NCI-H2227 (cell line): ENCODE measurements around the gene DDAH1.
"Not testable (repeated sequence)": the region's sequence is repeated elsewhere in the genome, so short reads cannot be mapped to it uniquely, and the experiment has no call there.

ENCODE experiments used
- DNase-seq: peaks from one replicate; lab custom pipeline; 2025; ENCODE audit not compliant: unreplicated experiment; lab: John Stamatoyannopoulos, UW

Gene DDAH1

DNA sequence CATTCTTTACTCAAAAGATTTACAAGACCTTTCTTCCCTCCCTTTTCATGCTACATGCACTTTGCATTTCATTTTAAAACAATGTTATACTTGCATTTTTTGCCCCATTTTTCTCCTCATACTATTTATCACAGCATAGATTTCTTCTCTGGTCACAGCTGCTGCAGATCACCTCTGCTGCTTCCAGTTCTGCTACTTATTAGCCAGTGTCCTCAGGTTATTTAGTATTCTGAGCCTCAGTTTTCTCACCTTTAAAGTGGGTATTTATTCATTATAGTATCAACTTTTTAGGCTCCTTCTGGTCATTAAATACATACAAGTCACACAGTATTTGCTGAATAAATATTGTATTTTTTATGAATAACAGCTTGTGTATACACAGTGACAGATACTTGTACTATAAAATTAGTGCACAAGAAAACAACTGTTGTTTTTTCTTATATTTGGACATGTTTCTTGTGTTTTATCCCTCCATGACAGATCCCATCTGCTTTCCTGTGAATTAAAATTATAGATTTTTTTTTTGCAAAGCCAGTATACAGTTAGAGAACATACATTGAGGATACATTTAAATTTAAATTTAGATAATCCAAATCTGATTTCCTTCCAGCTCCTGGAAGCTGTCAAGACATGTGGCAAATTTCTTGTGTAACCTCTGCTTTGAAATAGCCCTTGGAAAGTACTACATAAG lies 103.2 kb downstream of the DDAH1 start:
- no peak for DNase-seq

DNA sequence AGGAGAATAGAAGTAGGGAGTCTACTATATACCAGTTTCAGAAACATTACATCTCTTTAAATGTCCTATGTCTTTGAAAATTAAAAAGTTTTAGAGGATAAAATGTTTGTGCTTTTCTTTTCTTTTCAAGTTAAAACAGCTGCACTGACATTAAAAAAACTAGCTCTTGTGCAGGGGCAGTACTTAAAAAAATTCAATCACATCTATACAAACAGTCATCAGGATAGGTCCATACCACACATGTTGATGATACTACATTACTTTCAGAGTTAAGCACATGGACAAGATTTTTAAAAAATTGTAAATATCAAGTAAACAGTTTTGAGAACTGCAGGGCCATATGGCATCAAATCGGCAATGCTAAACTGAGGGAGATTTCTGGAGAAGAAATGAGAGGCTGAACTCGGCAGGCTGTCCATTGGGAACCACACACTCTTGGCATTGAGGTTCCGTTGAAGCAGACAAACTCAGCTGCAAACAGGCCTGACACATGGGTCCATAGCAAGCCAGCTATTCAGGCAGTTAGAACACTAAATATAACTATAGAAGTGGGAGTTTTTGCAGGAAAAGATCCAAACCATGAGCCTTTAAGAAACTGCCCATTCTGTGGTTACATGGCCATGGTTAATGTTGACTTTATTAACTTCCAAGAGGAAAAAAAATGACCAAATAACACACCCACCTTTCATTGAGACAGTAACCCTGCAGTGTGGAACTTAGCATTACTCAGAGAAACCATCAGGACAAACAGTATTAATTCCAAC lies 104.0 kb downstream of the DDAH1 start:
- no peak for DNase-seq

DNA sequence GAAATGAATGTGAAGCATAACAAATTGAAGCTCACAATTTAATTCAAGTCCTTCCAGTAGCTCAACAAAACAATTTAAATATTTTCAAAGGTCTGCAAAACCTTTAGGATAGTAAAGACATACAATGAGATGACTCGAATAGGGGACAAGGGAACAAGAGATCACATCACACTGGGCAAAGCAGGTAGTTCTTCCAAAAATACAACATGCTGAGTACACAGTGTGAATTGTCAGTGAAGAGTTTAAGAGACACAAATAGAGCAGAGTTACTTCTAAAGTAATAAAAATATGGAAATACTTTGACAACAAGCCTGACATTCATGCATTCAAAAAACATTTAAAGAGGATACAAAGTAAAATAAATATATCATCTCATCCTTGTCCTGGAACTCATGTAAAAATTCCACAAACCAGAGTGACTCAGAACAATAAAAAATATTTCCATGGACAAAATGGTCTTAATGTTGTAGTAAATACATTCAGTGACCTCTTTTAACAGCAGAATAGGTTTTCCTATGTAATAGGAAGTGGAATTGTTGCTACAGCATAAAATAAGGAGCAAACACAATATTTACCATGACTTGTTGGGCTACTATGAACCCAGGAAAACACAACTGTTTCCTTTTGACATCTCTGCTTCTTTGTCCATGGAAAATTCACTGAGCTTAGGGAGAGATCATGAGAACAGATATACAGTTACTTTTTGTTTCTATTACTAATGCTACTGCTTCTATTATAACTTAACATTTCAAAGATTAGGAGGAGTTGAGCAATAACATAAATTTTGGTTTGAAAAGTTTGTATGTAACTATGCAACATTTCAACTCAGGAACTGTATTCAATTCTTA lies 104.9 kb downstream of the DDAH1 start:
- DNase-seq, result no peak

DNA sequence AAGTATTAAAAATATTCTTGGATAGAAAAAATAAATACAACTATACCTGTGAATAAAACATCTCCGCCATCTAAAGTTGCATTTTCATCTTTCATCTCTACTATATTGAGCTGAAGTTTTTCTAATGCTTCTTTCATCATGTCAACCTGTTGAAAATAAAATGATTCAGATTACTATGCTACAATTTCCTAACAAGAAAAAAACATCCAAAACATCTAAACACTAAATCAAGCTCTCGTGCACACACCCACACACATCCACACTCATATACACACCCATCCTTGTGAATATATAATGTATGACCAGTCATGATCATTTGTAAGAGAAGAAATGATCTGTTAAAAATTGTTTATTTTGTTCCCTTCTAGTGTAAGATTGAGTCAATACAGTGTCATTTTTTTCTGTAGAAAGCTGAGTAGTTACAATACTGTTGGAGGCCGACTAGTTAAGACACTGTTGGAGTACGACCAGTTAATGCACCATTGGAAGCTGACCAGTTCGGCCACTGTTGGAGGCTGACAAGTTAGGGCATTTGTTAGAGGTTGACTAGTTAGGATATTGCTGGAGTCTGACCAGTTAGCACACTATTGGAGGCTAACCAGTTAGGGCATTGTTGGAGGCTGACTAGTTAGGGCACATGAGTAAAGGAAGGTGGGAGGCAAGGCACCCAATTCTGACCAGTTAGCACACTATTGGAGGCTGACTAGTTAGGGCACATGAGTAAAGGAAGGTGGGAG lies 106.1 kb downstream of the DDAH1 start:
- no peak for DNase-seq

DNA sequence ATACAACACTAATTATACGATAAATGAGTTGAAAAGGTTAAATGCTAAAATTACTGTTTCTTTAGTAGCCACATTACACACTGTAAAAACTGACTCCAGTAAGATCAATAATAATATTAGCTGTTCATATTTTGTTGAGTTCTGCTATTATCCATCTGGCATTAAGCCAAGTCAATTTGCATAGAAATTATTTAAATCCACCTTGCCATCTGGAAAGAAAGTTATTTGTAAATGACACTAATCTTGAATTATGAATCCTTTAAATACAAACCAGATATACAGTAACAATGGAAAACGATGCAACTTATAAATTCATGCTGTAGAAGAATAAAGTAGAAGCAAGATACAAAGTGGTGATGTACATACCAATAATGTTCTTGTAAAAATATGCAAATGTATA lies 107.1 kb downstream of the DDAH1 start:
- no peak for DNase-seq

DNA sequence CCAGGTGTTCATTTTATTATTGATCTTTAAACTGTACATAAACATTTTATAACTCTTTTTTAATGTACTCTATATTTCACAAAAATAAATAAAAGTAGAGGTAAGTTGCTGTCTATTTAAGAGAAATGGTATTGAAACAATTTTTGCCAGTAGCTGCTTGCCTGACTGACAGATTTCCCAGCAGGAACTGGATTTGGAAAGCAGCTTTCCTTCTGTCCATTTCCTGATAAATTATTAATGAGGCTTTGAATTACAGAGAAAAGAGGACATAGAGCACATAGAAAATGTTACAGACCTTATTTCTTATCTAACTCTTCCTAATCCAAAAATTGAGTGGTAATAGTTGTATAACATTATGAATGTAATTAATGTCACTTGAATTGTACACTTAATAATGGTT lies 108.8 kb downstream of the DDAH1 start:
- no peak for DNase-seq

DNA sequence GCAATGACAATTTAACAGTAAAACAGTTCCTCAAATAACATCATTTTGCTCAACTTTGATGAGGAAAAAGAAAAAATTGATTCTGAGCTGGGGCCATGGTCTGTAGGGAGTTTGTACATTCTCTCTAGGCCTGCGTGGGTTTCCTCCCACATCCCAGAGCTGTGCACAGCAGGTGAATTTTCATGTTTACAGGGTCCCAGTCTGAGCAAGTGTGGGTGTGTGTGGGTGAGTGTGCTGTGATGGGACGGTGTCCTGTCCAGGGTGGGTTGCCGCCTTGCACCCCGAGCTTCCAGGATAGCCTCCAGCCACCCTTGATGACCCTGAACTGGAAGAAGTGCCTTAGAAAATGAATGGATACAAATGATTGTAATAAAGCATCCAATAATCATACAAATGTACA lies 112.9 kb downstream of the DDAH1 start:
- DNase-seq, result no peak

DNA sequence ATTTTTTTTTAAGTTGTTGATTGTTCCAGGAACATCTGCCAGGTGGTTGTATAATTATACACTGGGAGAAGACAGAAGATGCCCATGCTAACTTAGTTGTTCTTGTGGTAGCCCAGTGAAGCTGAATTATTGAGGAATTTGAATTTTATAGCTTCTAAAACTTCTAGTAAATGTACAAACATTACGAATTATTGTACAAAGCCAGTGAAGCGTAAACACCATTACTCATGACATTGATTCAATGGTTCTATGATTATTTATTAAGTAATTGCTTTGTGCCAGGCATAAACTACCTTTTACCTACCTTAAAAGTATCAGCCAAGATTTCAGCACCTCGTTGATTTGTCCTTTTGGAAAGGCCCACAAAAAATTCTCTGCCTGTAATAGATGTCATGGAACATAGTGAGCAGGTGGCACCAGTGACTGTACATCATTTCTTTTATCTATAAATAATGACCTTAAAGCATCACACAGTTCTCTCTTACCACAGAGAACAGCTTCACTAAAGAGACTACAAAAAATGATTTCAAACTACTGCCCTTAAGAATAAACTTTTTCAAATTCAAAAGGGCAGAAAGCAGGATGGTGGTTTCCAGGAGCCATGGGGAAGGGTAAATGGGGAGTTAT lies 113.6 kb downstream of the DDAH1 start:
- no peak for DNase-seq

DNA sequence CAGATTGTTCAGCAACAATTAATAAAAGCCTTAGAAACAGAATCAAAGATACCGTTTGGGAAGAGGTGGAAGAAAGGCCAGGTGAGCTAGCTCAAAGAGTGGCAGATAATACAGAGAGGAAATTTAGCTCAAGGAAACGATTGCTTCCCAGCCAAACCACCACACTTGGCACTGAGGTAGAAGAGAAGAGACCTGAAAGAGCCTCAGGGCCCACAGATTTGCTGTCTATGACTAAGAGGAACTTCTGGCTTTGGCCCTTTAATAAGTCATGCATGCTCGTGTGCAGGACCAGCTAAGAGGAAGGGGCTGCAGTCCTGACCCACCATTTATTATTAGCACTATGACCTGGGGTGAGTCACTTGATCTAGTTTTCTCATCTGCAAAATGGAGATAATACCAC lies 115.7 kb downstream of the DDAH1 start:
- DNase-seq, result no peak

DNA sequence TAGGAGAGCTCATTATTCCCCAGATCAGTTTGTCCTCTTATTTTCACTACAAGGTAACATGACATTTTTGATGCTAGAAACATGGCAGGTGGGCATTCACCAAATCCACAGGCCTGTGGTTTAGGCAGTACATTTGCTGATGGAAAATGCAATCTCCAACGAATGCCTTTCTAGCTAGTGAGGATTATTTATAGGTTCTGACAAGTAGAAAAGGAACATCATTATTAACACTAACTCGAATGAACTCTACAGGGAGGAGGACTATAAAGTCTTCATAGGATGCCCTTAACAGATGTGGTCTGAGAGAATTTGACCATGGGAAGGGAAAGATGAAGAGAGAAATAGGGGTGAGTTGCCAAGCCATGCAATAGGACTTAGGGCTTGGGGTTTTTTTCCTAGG lies 117.1 kb downstream of the DDAH1 start:
- DNase-seq, result no peak

DNA sequence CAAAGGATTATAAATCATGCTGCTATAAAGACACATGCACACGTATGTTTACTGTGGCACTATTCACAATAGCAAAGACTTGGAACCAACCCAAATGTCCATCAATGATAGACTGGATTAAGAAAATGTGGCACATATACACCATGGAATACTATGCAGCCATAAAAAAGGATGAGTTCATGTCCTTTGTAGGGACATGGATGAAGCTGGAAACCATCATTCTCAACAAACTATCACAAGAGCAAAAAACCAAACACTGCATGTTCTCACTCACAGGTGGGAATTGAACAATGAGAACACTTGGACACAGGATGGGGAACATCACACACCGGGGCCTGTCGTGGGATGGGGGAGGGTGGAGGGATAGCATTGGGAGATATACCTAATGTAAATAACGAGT lies 117.7 kb downstream of the DDAH1 start:
- not testable (repeated sequence) for DNase-seq

DNA sequence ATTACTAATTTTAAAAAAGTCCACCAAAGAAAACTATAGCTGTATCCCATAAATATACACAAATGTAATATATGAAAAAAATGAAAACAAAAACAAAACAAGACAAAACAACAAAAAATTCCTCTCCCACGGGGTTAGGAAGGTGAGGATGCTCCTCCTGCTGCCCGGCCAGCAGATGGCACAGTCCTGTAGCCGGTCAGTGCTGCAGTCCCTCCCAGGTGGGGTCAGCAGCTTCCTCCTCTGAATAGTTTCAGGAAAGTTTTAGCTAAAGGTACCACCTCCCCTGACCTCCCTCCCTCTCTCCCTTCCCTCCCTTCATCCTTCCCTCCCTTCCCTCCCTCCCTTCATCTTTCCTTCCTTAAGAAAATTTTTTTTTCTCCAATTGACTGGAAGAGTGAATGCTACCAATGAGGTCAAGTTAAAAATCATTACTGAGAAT lies 120.7 kb downstream of the DDAH1 start:
- DNase-seq, result no peak

DNA sequence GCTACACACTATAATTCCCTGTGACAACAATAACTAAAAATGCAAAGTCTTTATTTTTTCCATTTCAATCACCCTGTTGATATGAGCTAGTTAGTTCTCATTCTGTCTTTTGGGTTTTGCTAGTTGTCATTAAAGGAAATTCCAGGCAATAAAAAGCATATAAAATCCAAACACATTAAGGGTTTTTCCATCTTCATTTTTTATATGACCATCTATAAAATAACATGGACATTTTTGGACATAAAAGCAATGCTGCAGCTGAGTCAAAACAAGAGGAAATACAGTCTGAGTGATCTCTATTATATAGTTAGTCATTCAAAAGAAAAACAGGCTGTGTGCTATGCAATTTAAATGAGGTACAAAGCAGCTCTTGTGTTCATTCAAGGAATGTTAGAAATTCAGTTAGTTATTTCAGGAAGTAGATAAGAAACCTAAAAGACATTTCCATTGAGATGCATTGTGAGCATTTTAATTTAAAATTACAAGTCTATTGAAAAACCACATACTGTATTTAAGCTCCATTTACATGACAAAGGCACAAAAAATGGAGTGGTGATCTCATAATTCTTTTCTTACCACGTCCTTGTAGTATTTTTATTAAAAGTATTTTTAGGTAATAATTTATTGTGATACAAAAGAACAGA lies 121.2 kb downstream of the DDAH1 start:
- no peak for DNase-seq

DNA sequence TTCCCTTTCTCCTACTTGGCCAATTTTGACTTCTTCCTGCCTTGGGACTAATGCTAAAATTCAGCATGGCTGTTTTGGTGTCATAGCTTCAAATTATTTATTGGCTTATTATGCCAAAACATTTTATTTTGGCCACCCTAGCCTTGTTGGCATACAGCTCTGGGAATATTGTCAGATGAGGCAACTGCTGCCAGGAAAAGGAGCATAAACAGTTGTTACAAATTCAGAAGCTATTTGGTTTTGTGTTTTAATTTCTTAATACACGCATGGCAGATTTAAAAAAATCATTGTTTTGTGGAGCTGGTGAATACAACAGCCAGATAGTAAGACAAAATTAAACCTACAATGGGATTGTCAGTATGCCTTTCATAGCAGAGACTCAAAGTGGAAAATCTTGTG lies 121.7 kb downstream of the DDAH1 start:
- no peak for DNase-seq

DNA sequence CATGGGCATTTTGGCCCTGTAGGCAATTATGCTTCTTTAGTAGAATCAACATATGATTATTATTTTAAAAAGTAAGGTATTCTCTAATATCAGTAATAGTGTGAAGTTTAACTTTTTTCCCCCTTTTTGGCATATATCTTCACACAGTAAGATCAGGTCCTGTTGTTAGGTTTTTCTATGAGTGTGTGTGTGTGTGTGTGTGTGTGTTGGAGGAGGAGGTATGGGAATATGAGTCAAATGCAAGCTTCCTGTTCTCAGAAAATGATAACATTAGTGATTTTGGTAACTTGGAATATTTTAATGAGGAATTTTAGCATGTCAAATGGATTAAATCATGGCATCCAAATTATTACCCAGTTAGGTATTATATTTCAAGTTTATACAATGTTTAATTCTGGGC lies 122.8 kb downstream of the DDAH1 start:
- DNase-seq, result no peak

DNA sequence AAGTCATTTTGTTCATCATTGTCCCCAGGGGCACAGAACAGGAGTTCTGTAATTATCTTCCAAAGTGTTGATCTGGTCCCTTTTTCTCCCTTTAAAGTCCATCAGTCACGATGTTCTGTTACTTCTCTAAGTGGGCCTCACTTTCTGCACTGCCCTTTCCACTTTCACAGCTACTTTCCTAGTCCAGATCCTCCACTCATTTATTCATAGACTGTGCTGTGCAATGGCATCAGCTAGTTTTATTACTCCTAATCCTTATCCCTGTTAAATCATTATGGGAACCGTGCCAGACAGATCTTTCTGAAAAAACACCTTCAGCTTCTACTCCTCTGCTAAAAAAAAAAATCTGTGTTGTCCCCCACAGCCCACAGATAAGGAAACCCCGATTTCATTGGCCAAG lies 124.5 kb downstream of the DDAH1 start:
- no peak for DNase-seq

DNA sequence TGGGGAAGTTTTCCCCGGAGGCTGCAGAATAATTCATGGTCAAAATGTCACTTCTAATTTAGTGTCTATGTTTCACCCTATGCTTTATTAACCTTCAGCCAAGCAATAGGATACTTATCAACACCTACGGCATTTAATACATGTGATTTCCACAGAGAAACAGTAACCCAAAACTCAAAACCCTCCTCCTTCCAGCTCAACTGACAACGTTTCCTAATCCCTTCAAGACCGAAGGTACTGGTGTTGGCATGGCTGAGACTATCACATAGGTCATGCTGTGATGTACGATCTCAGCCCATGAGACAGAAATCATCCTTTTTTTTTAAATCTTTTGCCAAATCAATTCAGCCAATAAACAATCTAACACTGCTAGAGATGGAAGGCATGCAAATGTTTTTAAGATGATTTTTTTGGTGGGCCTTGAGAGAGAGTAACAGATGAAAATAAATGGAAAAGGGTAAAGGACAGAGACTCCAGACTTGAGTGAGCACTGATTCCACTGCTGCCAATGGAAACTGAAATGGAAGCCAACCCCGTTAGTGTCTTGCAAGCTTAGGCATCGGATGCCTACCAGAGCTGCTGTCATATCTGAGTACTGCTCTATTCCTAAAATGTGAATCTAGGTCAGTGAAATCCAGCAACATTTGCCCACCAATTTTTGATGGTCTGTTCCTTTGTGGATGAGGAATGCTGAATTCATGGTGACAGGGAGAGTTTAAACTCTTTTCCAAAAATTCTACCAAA lies 125.1 kb downstream of the DDAH1 start:
- DNase-seq, result no peak

DNA sequence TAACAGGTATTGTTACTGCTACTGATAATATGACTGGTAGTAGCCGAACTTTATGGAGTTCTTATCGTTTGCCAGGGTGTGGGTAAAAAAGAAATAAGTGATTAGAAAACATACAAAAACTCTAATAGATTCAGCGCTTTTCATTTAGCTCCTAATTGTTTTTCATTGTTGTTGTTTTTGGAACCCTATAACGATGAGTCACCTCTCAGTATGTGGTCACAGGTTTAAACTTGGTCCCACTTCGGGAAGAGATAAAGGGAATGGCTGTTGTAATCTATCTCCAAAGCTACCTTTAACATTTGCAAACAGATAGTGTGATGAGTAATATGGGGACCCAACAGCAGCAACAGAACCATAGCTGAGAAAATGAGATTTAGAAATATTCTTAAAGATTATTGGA lies 125.9 kb downstream of the DDAH1 start:
- DNase-seq, result no peak

DNA sequence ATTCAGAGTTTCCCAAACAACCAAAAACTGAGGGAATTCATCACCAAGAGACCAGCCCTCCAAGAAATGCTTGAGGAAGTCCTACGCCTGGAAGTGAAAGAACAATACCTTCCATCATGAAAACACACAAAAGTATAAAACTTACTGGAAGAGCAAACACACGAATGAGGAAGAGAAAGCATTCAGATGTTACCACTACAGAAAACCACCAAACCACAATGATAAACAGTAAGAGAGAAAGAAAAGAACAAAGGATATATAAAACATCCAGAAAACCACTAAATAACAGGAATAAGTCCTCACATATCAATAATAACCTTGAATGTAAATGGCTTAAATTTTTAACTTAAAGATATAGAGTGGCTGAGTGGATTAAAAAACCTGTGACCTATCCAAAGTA lies 130.0 kb downstream of the DDAH1 start:
- DNase-seq, result no peak

DNA sequence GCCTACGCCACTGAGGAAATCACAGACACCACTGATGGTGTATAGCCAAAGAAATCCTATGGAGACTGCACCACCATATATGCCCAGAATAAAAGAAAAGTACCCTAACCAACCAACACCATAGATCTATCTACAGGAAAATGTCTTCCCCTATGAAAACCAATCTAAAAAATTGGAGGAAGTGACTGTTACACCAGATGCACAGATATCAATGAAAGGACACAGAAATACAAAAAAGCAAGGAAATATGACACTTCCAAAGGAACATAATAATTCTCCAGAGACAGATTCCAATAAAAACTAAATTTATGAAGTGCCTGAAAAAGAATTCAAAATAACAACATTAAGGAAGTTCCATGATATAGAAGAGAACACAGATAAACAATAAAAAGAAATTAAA lies 131.8 kb downstream of the DDAH1 start:
- no peak for DNase-seq
